Progenitor cell of endocrine pancreas (in vitro differentiated cells): Measurements from ENCODE around the gene CSGALNACT2. TPM values are rescaled to one million over a fixed set of nuclear protein-coding genes. Genes with fewer than 3 reads are reported as not detected.

ENCODE experiments used
- DNase-seq: peaks from one replicate; pipeline ENCODE4 v3.0.0; 2021; ENCODE audit warnings: low spot score; ENCODE audit not compliant: unreplicated experiment
- H3K27ac Mint-ChIP-seq: 2 replicates; pipeline ENCODE4 v1.8.0; 2021; ENCODE audit warnings: mild to moderate bottlenecking, moderate library complexity, mixed read lengths
- H3K27me3 Mint-ChIP-seq: 2 replicates; pipeline ENCODE4 v1.8.0; 2021; ENCODE audit warnings: mixed read lengths
- H3K36me3 Mint-ChIP-seq: 2 replicates; pipeline ENCODE4 v1.8.0; 2022; ENCODE audit warnings: mixed read lengths; ENCODE audit not compliant: insufficient read depth
- H3K4me1 Mint-ChIP-seq: 2 replicates; pipeline ENCODE4 v1.8.0; 2021; ENCODE audit warnings: low read depth, mixed read lengths
- H3K4me3 Mint-ChIP-seq: 2 replicates; pipeline ENCODE4 v1.8.0; 2021; ENCODE audit warnings: low read depth, mild to moderate bottlenecking, moderate library complexity, mixed read lengths
- H3K9me3 Mint-ChIP-seq: 2 replicates; pipeline ENCODE4 v1.8.0; 2021; ENCODE audit warnings: low read depth, mixed read lengths
- total RNA-seq: library from RNA; stranded (reverse); gene quantifications from 2 replicates; pipeline ENCODE4 v1.2.1, GENCODE V29; 2021
- TF ChIP-seq, protein P1 (sequence below): fragments of 200-600 bp; sonication (generic); IDR thresholded peaks from one replicate; pipeline ENCODE4 v1.5.0; 2021; ENCODE audit warnings: antibody characterized with exemption, mild to moderate bottlenecking; ENCODE audit not compliant: unreplicated experiment

CSGALNACT2 gene
- total RNA-seq, 1 donor from 2014 or later = 8.9 TPM

DNA sequence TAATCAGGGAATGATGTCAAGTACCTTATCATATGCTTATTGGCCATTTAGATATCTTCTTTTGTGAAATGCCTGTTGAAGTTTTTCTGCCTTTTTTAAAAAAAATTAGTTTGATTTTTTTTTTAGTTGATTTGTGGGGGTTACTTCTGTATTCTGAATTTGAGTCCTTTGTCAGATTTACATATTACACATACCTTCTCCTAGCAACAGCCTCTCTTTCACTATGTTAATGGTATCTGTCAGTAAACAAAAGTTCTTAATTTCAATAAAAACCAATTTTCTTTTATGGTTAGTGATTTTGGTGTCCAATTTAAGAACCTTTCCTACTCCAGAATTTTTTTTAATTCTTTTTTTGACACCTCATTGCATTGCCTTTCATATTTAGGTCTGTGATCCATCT lies 52.0 kb downstream of the CSGALNACT2 start:
- peaks cover 5% of the 10 kb centered on the region for H3K36me3 Mint-ChIP-seq
- H3K4me1 Mint-ChIP-seq = no peaks in the 10 kb centered on the region
- no peaks in the 10 kb centered on the region for H3K9me3 Mint-ChIP-seq
- no peaks in the 10 kb centered on the region for H3K27me3 Mint-ChIP-seq
- no peak overlapping the region for H3K27ac Mint-ChIP-seq
- H3K4me3 Mint-ChIP-seq = no peak overlapping the region
- TF ChIP-seq, protein P1, sequence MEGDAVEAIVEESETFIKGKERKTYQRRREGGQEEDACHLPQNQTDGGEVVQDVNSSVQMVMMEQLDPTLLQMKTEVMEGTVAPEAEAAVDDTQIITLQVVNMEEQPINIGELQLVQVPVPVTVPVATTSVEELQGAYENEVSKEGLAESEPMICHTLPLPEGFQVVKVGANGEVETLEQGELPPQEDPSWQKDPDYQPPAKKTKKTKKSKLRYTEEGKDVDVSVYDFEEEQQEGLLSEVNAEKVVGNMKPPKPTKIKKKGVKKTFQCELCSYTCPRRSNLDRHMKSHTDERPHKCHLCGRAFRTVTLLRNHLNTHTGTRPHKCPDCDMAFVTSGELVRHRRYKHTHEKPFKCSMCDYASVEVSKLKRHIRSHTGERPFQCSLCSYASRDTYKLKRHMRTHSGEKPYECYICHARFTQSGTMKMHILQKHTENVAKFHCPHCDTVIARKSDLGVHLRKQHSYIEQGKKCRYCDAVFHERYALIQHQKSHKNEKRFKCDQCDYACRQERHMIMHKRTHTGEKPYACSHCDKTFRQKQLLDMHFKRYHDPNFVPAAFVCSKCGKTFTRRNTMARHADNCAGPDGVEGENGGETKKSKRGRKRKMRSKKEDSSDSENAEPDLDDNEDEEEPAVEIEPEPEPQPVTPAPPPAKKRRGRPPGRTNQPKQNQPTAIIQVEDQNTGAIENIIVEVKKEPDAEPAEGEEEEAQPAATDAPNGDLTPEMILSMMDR = no peak
- DNase-seq = no peak

DNA sequence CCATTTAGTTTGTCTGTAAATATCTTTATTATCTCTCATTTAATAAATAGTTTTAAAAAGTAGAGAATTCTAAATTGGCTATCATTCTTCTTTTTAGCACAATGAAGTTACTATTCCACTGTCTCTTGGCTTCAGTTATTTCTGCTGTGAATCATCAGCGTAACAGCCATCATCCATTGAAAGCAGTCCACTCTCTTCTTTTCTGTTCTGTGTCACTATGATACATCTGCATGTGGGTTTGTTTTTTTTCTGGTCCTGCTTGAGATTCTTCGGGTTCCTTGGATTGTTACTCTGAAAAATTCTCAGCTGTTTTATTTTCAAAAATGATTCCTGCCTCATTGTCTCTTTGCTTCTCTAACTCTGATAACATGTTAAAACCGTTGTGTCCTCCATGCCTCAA lies 52.5 kb downstream of the CSGALNACT2 start:
- Mint-ChIP-seq H3K4me1 (no peaks in the 10 kb centered on the region), H3K4me3 (no peak overlapping the region), H3K9me3 (no peaks in the 10 kb centered on the region), H3K27me3 (no peaks in the 10 kb centered on the region), H3K36me3 (peaks cover 5% of the 10 kb centered on the region), H3K27ac (no peak overlapping the region)
- TF ChIP-seq, protein P1 = no peak
- DNase-seq = no peak

DNA sequence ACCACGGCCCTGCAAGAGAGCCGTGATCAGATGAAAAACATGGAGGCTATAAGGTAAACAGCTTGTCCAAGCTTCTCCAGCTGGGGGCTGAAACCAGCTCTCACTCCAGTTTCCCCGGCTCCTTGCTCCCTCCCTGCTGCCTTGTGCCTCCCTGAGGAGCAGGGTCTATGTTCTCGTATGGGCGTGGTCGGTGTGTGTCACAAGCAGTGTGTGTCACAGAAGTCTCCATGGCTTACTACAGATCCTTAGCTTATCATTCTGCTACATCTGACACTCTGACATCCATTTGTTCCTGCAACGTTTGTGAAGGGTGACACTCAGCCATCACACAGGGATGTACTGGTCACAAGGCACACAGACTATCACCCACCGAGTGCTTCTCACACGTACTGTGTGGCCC lies 54.6 kb downstream of the CSGALNACT2 start:
- H3K4me3 Mint-ChIP-seq = no peak overlapping the region
- no peaks in the 10 kb centered on the region for H3K4me1 Mint-ChIP-seq
- no peak for DNase-seq
- H3K27ac Mint-ChIP-seq = no peak overlapping the region
- H3K36me3 Mint-ChIP-seq = no peaks in the 10 kb centered on the region
- no peaks in the 10 kb centered on the region for H3K27me3 Mint-ChIP-seq
- H3K9me3 Mint-ChIP-seq = no peaks in the 10 kb centered on the region
- TF ChIP-seq, protein P1 = no peak

DNA sequence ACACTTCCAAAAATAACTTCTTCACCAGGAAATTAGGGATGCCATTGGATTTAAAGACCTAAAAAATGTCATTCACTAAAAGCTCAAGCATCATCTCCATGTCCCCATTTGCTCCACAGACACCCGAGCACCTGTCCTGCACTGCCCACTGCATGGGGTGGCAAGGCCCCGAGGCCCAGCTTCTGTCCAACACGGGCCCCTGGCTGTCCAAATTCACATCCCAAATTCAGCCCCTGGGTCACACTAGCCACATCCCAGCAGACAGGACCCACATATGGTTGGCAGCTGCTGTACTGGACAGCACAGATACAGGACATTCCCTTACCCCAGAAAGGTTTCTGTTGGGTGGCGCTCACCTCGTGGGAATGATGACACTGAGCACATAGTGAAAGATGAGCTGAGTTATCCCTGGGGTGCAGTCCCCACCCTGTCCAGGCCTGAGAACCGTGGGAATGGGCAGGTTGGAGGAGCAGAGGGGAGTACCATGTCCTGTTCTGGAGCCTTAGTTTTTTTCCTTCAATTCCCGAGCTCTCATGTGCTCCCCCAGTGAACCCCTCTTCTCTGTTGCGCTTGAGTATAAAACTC lies 55.3 kb downstream of the CSGALNACT2 start:
- no peak for DNase-seq
- Mint-ChIP-seq H3K36me3 (no peaks in the 10 kb centered on the region), H3K27me3 (no peaks in the 10 kb centered on the region), H3K27ac (no peak overlapping the region), H3K4me3 (no peak overlapping the region), H3K4me1 (no peaks in the 10 kb centered on the region), H3K9me3 (no peaks in the 10 kb centered on the region)
- TF ChIP-seq, protein P1 = no peak

DNA sequence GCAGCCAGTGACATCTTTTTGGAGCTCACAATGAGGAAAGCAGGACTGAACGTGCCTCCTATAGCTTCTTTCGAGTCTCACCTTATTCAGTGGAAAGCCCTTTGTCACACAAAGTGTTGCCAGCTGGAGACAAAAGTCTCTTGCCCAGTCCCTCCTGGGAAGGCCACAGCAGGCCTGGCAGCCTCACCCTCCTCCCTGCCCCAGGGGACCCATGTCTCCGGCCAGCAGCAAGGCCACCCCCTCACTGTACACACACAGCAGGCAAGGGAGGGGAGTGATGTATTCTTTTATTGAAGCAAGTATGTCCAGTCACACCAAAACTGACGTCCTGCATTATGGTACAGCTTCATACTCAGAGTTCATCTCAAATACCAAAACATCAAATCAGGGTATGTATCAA lies 56.0 kb downstream of the CSGALNACT2 start:
- Mint-ChIP-seq H3K27ac (no peak overlapping the region), H3K4me3 (no peak overlapping the region), H3K9me3 (no peaks in the 10 kb centered on the region), H3K4me1 (no peaks in the 10 kb centered on the region), H3K36me3 (no peaks in the 10 kb centered on the region), H3K27me3 (no peaks in the 10 kb centered on the region)
- DNase-seq = no peak
- TF ChIP-seq, protein P1 = no peak
